GM21576 (cell line): Measurements from ENCODE around the gene ICA1L.
"Not testable (repeated sequence)": the region's sequence is repeated elsewhere in the genome, so short reads cannot be mapped to it uniquely, and the experiment has no call there.

Experiments
- ATAC-seq: cut with Tn5 transposase; IDR thresholded peaks from one replicate; pipeline ENCODE4 v1.9.1; 2021; ENCODE audit warnings: mild to moderate bottlenecking, moderate library complexity; ENCODE audit not compliant: unreplicated experiment

The ICA1L gene

GRCh38 chr2:202871300-202872141 lies at the start of gene ICA1L:
Gene ICA1L (minus strand): TSS chr2:202871766. CDS start chr2:202829009, 42,757 bp downstream.
- ATAC-seq = peak; percentile 41

DNA sequence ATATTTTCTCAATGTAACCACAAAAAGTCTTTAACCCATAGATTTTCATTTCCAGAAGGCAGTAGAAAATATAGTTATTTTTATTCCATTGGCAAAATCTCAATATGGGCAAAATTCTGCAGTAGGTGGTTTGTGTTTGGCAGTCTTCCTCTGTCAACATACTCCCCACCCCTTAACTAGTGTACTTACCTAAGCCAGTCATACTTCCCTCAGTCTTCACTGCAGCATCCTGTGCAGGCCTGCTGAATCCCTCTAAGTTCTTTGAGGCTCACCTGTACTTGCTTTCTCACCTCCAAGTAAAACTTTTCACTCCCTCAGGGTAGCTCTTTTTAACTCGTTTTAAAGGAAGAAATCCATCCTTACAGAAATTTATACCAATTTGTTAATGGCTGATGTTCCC lies 47.3 kb upstream of the ICA1L start:
- ATAC-seq = no peak

DNA sequence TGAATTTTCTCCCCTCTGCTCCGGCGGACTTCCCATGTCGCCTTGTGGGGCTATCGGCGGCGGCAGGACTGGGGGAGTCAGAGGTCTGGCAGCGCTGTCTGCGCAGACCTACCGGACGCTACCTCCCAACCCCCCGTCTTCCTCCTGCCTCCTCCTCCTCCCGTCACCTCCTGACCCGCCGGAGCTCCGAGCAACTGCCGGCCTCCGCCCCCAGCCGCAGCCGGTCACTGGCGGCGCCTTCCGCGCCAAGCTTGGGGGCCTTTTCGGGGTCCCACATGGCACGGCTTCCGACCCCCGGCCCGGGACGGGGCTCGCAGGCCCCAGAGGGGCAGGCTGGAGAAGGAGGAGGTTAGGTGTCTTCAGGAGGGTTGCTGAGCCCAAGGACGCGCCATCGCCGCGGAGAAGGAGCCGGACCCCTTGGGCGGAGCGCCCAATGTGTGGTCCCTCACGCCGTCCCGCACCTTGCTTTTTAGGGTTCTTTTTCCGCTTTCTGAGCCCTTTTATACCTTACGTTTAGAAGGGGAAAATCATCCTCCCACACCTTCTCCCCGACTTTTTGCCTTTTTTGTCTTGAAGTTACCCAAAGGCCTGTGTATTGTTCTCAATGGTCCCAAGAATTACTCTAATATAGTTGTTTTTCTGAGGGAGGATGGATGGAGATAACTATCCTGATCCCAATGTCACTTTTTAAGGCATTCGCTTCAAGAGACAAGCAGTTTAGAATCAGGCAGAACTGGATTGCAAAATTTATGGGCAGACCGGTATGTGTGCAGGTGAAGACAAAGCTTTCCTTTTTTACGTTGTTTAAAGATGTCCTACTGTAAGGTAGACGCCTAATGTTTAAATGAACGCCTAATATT lies 41.0 kb upstream of the ICA1L start:
- peak; percentile 57 for ATAC-seq

- peak; percentile 72 for ATAC-seq
Measured at GRCh38 chr2:202911512-202912341, 40.2 kb upstream of the ICA1L start, which contains the start of the genes CARF and WDR12. Gene CARF (plus strand): TSS chr2:202912275. CDS start chr2:202941903, 29,628 bp downstream. Gene WDR12 (minus strand): TSS chr2:202911673. CDS start chr2:202911476, 197 bp downstream.

GRCh38 chr2:202911203-202911511 lies 39.6 kb upstream of the ICA1L start:
- no peak for ATAC-seq

- no peak for ATAC-seq
Measured at GRCh38 chr2:202910698-202911097, 39.1 kb upstream of the ICA1L start.

DNA sequence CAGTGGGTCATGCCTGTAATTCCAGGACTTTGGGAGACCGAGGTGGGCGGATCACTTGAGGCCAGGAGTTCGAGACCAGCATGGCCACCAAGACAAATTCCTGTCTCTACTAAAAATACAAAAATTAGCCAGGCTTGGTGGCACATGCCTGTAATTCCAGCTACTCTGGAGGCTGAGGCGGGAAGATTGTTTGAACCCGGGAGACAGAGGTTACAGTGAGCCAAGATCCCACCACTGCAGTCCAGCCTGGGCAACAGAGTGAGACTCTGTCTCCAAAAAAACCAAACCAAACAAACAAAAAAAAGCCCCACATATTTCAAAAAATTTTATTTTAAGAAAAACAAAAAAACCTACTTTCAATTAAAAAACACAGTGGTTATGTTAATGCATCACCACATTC lies 38.7 kb upstream of the ICA1L start:
- not testable (repeated sequence) for ATAC-seq

GRCh38 chr2:202909394-202910192 lies 38.0 kb upstream of the ICA1L start:
- ATAC-seq = no peak

DNA sequence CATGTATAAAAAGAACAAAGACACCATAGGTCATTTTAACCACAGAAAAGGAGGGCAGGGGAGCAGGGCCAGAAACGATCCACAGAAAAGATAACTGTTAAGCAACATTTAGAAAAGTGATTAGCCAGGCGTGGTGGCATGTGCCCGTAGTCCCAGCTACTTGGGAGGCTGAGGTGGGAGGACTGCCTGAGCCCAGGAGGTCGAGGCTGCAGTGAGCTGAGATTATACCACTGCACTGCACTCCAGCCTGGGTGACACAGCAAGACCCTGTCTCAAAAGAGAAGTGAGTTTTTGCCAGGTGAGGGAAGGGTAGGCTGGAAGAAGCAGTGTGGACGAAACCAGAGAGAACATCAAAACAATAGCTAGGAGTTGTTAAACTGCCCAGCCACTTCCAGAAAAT lies 36.6 kb upstream of the ICA1L start:
- no peak for ATAC-seq

GRCh38 chr2:202905507-202905906 lies 33.9 kb upstream of the ICA1L start:
- not testable (repeated sequence) for ATAC-seq

- ATAC-seq = no peak
Measured at GRCh38 chr2:202885190-202885589, 13.6 kb upstream of the ICA1L start.

DNA sequence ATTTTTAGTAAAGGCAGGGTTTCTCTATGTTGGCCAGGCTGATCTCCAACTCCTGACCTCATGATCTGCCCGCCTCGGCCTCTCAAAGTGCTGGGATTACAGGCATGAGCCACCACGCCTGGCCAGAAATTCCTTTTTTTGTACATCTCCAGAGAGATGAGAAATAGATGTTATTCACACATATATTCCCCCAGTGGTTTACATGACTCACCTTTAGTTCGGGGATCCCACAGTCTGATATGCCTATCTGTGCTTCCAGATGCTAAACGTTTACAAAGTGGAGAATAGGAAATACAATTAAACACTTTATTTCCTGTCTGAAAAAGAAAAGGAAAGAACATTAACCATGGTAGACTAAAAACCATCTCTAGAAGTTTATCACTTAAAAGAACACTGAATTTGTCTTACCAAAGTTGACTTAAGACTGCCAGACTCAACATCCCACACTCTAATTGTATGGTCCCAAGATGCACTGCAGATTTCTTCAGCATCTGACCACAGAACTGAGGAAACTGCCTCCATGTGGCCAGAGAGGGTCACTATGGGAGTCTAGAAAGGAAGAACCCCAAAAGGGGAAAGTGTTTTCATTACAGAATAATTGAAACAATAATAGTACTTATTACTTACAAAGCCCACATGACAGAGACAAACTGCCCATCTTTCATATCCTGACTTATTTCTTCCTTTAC lies 12.6 kb upstream of the ICA1L start:
- no peak for ATAC-seq

- ATAC-seq = no peak
Measured at GRCh38 chr2:202881570-202881969, 10.0 kb upstream of the ICA1L start.

- ATAC-seq = no peak
Measured at GRCh38 chr2:202877699-202878098, 6.1 kb upstream of the ICA1L start.

- ATAC-seq = peak; percentile 78
Measured at GRCh38 chr2:202870431-202871299, 901 bp downstream of the ICA1L start.

GRCh38 chr2:202861987-202862386 lies 9.6 kb downstream of the ICA1L start:
- ATAC-seq = no peak

- no peak for ATAC-seq
Measured at GRCh38 chr2:202858601-202859000, 13.0 kb downstream of the ICA1L start.

DNA sequence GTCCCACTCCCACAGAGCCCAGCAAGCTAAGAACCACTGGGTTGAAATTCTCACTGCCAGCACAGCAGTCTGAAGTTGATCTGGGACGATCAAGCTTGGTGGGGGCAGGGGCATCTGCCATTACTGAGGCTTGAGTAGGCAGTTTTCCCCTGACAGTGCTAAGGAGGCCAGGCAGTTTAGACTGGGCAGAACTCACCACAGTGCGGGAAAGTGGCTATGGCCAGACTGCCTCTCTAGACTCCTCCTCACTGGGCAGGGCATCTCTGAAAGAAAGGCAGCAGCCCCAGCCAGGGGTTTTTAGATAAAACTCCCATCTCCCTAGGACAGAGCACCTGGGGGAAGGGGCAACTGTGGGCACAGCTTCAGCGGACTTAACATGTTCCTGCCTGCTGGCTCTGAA lies 22.2 kb downstream of the ICA1L start:
- not testable (repeated sequence) for ATAC-seq

DNA sequence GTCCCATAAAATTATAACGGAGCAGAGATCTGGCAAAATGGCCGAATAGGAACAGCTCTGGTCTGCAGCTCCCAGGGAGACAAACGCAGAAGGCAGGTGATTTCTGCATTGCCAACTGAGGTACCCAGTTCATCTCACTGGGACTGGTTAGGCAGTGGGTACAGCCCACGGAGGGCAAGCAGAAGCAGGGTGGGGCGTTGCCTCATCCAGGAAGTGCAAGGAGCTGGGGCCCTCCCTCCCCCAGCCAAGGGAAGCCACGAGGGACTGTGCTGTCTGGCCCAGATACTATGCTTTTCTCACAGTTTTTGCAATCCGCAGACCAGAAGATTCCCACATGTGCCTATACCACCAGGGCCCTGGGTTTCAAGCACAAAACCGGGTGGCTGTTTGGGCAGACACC lies 22.8 kb downstream of the ICA1L start:
- no peak for ATAC-seq
